H9 (cell line): ENCODE measurements around the gene MTMR6. TPM values are rescaled to one million over a fixed set of nuclear protein-coding genes. Genes with fewer than 3 reads are reported as not detected.

Source experiments
- DNase-seq: peaks from one replicate; pipeline ENCODE4 v3.0.0-alpha.2; 2017
- H2AFZ ChIP-seq: one replicate; pipeline ENCODE4 v1.6.1; 2013; ENCODE audit warnings: mild to moderate bottlenecking, low read length, control low read depth, moderate library complexity
- H2AK5ac ChIP-seq: 2 replicates; pipeline ENCODE4 v1.6.1; 2013; ENCODE audit warnings: low read length, control low read depth, mixed read lengths; ENCODE audit not compliant: insufficient read length
- H2BK120ac ChIP-seq: one replicate; pipeline ENCODE4 v1.6.1; 2013; ENCODE audit warnings: low read depth, mild to moderate bottlenecking, low read length, control low read depth, inconsistent platforms; ENCODE audit not compliant: poor library complexity, severe bottlenecking
- H2BK12ac ChIP-seq: 2 replicates; pipeline ENCODE4 v1.6.1; 2013; ENCODE audit warnings: low read length, control low read depth, mixed read lengths, low read depth; ENCODE audit not compliant: insufficient read length
- H2BK15ac ChIP-seq: 2 replicates; pipeline ENCODE4 v1.6.1; 2013; ENCODE audit warnings: low read depth, low read length, control low read depth
- H2BK20ac ChIP-seq: one replicate; pipeline ENCODE4 v1.6.1; 2013; ENCODE audit warnings: low read depth, mild to moderate bottlenecking, low read length, control low read depth, inconsistent platforms; ENCODE audit not compliant: poor library complexity, severe bottlenecking
- H2BK5ac ChIP-seq: 2 replicates; pipeline ENCODE4 v1.6.1; 2013; ENCODE audit warnings: low read length, control low read depth, mixed read lengths; ENCODE audit not compliant: insufficient read length
- H3K14ac ChIP-seq: 2 replicates; pipeline ENCODE4 v1.6.1; 2013; ENCODE audit warnings: low read length, control low read depth; ENCODE audit not compliant: insufficient read depth
- H3K18ac ChIP-seq: 2 replicates; pipeline ENCODE4 v1.6.1; 2013; ENCODE audit warnings: low read depth, mild to moderate bottlenecking, mixed read lengths, low read length, control low read depth; ENCODE audit not compliant: insufficient read length
- H3K23ac ChIP-seq: 2 replicates; pipeline ENCODE4 v1.6.1; 2013; ENCODE audit warnings: low read length, control low read depth, mixed read lengths, low read depth; ENCODE audit not compliant: insufficient read length
- H3K23me2 ChIP-seq: 2 replicates; pipeline ENCODE4 v1.6.1; 2013; ENCODE audit warnings: low read depth, mild to moderate bottlenecking, mixed read lengths, low read length, control low read depth; ENCODE audit not compliant: insufficient read length, poor library complexity, severe bottlenecking
- H3K27ac ChIP-seq: 2 replicates; pipeline ENCODE4 v1.5.1; 2013; ENCODE audit warnings: low read length, control low read depth, mixed read lengths, low read depth; ENCODE audit not compliant: insufficient read length
- H3K27me3 ChIP-seq: 2 replicates; pipeline ENCODE4 v1.6.1; 2013; ENCODE audit warnings: low read length, control low read depth, inconsistent platforms; ENCODE audit not compliant: insufficient read depth
- H3K4ac ChIP-seq: 2 replicates; pipeline ENCODE4 v1.6.1; 2013; ENCODE audit warnings: low read depth, mild to moderate bottlenecking, control low read depth, inconsistent platforms, low read length, moderate library complexity
- H3K4me1 ChIP-seq: 2 replicates; pipeline ENCODE4 v1.6.1; 2013; ENCODE audit warnings: low read length, control low read depth, inconsistent platforms; ENCODE audit not compliant: insufficient read depth
- H3K4me2 ChIP-seq: 2 replicates; pipeline ENCODE4 v1.6.1; 2013; ENCODE audit warnings: low read length, control low read depth, mixed read lengths; ENCODE audit not compliant: insufficient read length, insufficient read depth
- H3K56ac ChIP-seq: 2 replicates; pipeline ENCODE4 v1.6.1; 2013; ENCODE audit warnings: low read depth, mild to moderate bottlenecking, mixed read lengths, low read length, control low read depth; ENCODE audit not compliant: insufficient read length
- H3K79me1 ChIP-seq: 2 replicates; pipeline ENCODE4 v1.6.1; 2013; ENCODE audit warnings: low read depth, mild to moderate bottlenecking, moderate library complexity, low read length, control low read depth, inconsistent platforms; ENCODE audit not compliant: insufficient read depth, poor library complexity, severe bottlenecking
- H3K79me2 ChIP-seq: 2 replicates; pipeline ENCODE4 v1.6.1; 2013; ENCODE audit warnings: low read length, control low read depth, inconsistent platforms; ENCODE audit not compliant: insufficient read depth
- H3K9ac ChIP-seq: 2 replicates; pipeline ENCODE4 v1.6.1; 2013; ENCODE audit warnings: low read length, control low read depth, mixed read lengths; ENCODE audit not compliant: insufficient read length; ENCODE audit errors: extremely low read depth
- H3K9me3 ChIP-seq: one replicate; pipeline ENCODE4 v1.6.1; 2013; ENCODE audit warnings: low read depth, low read length, inconsistent platforms; ENCODE audit not compliant: control insufficient read depth
- H3T11ph ChIP-seq: one replicate; pipeline ENCODE4 v1.6.1; 2013; ENCODE audit warnings: mild to moderate bottlenecking, low read length, control low read depth, inconsistent platforms
- H4K20me1 ChIP-seq: one replicate; pipeline ENCODE4 v1.6.1; 2013; ENCODE audit not compliant: control insufficient read depth, insufficient read length, insufficient read depth
- H4K5ac ChIP-seq: 2 replicates; pipeline ENCODE4 v1.6.1; 2013; ENCODE audit warnings: low read depth, mild to moderate bottlenecking, mixed read lengths, low read length, control low read depth; ENCODE audit not compliant: insufficient read length
- H4K8ac ChIP-seq: replicated peaks from 2 replicates; pipeline ENCODE4 v1.6.1; 2013; ENCODE audit warnings: low read length, control low read depth, mixed read lengths, low read depth; ENCODE audit not compliant: insufficient read length
- H4K91ac ChIP-seq: 2 replicates; pipeline ENCODE4 v1.6.1; 2013; ENCODE audit warnings: low read depth, mild to moderate bottlenecking, moderate library complexity, mixed read lengths, low read length, control low read depth; ENCODE audit not compliant: insufficient read length
- H3K27ac Mint-ChIP-seq, 3 experiments: 2 replicates in 2 of 3; 3 replicates in 1 of 3; pipeline ENCODE4 v1.8.0; 2020 to 2021; ENCODE audit warnings: mixed read lengths in 3 of 3, mild to moderate bottlenecking in 1 of 3, moderate library complexity in 1 of 3
- H3K27me3 Mint-ChIP-seq: 2 replicates; pipeline ENCODE4 v1.8.0; 2021; ENCODE audit warnings: low read depth, mild to moderate bottlenecking, moderate library complexity, mixed read lengths
- H3K36me3 Mint-ChIP-seq, 3 experiments: 2 replicates in 2 of 3; 3 replicates in 1 of 3; pipeline ENCODE4 v1.8.0; 2020 to 2021; ENCODE audit warnings: low read depth in 3 of 3, mixed read lengths in 3 of 3; ENCODE audit not compliant: insufficient read depth in 1 of 3
- H3K4me1 Mint-ChIP-seq, 2 experiments: 2 replicates each; pipeline ENCODE4 v1.8.0; 2020; ENCODE audit warnings: mixed read lengths in 2 of 2
- H3K4me3 Mint-ChIP-seq, 2 experiments: 2 replicates in 1 of 2; 3 replicates in 1 of 2; pipeline ENCODE4 v1.8.0; 2020 to 2021; ENCODE audit warnings: mild to moderate bottlenecking in 2 of 2, mixed read lengths in 2 of 2, moderate library complexity in 1 of 2
- H3K9me3 Mint-ChIP-seq, 2 experiments: 2 replicates in 1 of 2; 3 replicates in 1 of 2; pipeline ENCODE4 v1.8.0; 2020; ENCODE audit warnings: mild to moderate bottlenecking in 2 of 2, mixed read lengths in 2 of 2, moderate library complexity in 1 of 2
- CTCF ChIP-seq: fragments of 200-600 bp; sonication (generic); conservative IDR thresholded peaks from 3 replicates; pipeline ENCODE4 v1.8.0; 2021; ENCODE audit warnings: antibody characterized with exemption, mild to moderate bottlenecking
- WGBS: extraction: QIAGEN DNeasy Blood & Tissue Kit; methylation state at CpG from one replicate; pipeline ENCODE4 v1.1.7; 2013; ENCODE audit warnings: missing lambda C conversion rate, low lambda C conversion rate, mixed read lengths; ENCODE audit not compliant: insufficient read length; ENCODE audit errors: extremely low coverage; 5-methylcytosine and 5-hydroxymethylcytosine counted together
- total RNA-seq: library from RNA; stranded (reverse); gene quantifications from 2 replicates; pipeline ENCODE4 v1.2.1, GENCODE V29; 2021

MTMR6 gene
- total RNA-seq, 1 experiment from 2014 or later = 7.0 TPM

GRCh38 chr13:25291691-25292090 lies 4.4 kb upstream of the MTMR6 start:
- Histone ChIP-seq H4K8ac (no peak overlapping the region), H3K4me1 (no peaks in the 10 kb centered on the region), H3K79me1 (no peaks in the 10 kb centered on the region), H2AK5ac (no peak overlapping the region), H3K23ac (no peak overlapping the region), H3K23me2 (peaks cover 2% of the 10 kb centered on the region), H3K9ac (no peak overlapping the region), H2AFZ (no peak overlapping the region), H3K79me2 (no peaks in the 10 kb centered on the region), H3K27me3 (no peaks in the 10 kb centered on the region), H4K20me1 (no peaks in the 10 kb centered on the region), H3K9me3 (no peaks in the 10 kb centered on the region), H3T11ph (no peak overlapping the region), H3K4me2 (no peak overlapping the region), H4K91ac (no peak overlapping the region), H3K56ac (no peak overlapping the region), H3K27ac (no peak overlapping the region), H2BK12ac (no peak overlapping the region), H2BK5ac (no peak overlapping the region), H3K14ac (no peak overlapping the region), H2BK120ac (no peak overlapping the region), H2BK20ac (no peak overlapping the region), H3K4ac (no peak overlapping the region), H2BK15ac (no peak overlapping the region), H3K18ac (no peak overlapping the region), H4K5ac (no peak overlapping the region)
- WGBS = no CpG with 5 or more reads among the region's 1 CpG
- TF ChIP-seq CTCF = no peak
- Mint-ChIP-seq H3K4me1 (peaks cover 4 to 7% of the 10 kb centered on the region in 2 experiments), H3K27me3 (peaks cover 25% of the 10 kb centered on the region), H3K4me3 (no peak overlapping the region), H3K27ac (no peak overlapping the region), H3K36me3 (no peaks in the 10 kb centered on the region), H3K9me3 (0 out of 5 replicates have a peak, but pooled peaks cover 0 to 1% of the 10 kb centered on the region in 2 experiments)
- no peak for DNase-seq
